Suprapubic skin (tissue), 4 donors: ENCODE results near the gene LDB2. TPM values are rescaled to one million over a fixed set of nuclear protein-coding genes. Genes with fewer than 3 reads are reported as not detected.

Source experiments
- DNase-seq, 2 donors: peaks; one replicate each; pipeline ENCODE4 v3.0.0-alpha.2; 2019; ENCODE audit warnings: low spot score in 2 of 2
- H3K27ac ChIP-seq: fragments of 200-600 bp; sonication (generic); one replicate; pipeline ENCODE4 v1.5.1; 2019
- H3K27me3 ChIP-seq: fragments of 200-600 bp; sonication (generic); one replicate; pipeline ENCODE4 v1.5.1; 2019
- H3K36me3 ChIP-seq: fragments of 200-600 bp; sonication (generic); one replicate; pipeline ENCODE4 v1.5.1; 2019
- H3K4me1 ChIP-seq: fragments of 200-600 bp; sonication (generic); one replicate; pipeline ENCODE4 v1.5.1; 2019
- H3K4me3 ChIP-seq: fragments of 200-600 bp; sonication (generic); one replicate; pipeline ENCODE4 v1.5.1; 2019; ENCODE audit warnings: mild to moderate bottlenecking
- H3K9me3 ChIP-seq: fragments of 200-600 bp; sonication (generic); one replicate; pipeline ENCODE4 v1.5.1; 2019
- CTCF ChIP-seq, 2 donors: fragments of 200-600 bp in 1 of 2; fragments of 450-650 bp in 1 of 2; sonication (generic) in 1 of 2; IDR thresholded peaks; one replicate each; pipeline ENCODE4 v1.5.1; 2016 to 2019; ENCODE audit warnings: antibody characterized with exemption in 2 of 2, mild to moderate bottlenecking in 1 of 2, moderate library complexity in 1 of 2
- EP300 ChIP-seq: sonication (generic); formaldehyde crosslinking; IDR thresholded peaks from one replicate; pipeline ENCODE4 v1.6.1; 2017; ENCODE audit warnings: antibody characterized with exemption
- POLR2A ChIP-seq, 2 donors: fragments of 450-650 bp; IDR thresholded peaks; one replicate each; pipeline ENCODE4 v1.6.1; 2017; ENCODE audit warnings: antibody characterized with exemption in 2 of 2, mild to moderate bottlenecking in 2 of 2, moderate library complexity in 2 of 2
- POLR2AphosphoS5 ChIP-seq, 3 donors: sonication (generic); formaldehyde crosslinking; IDR thresholded peaks; one replicate each; pipeline ENCODE4 v1.6.1; 2017; ENCODE audit warnings: antibody characterized with exemption in 3 of 3
- WGBS: methylation state at CpG from one replicate; pipeline ENCODE4 v1.1.5; 2018; 5-methylcytosine and 5-hydroxymethylcytosine counted together
- total RNA-seq, 4 donors: library from RNA; depleted of rRNA; stranded (reverse); fragments of >200 nt; gene quantifications; one replicate each; pipeline ENCODE4 v1.1.0, GENCODE V29; 2016

LDB2 gene
- total RNA-seq, 4 donors from 2014 or later: 4.7 to 17.7 (median 9.9) TPM

- Histone ChIP-seq H3K9me3 (no peaks in the 10 kb centered on the region), H3K27ac (no peak overlapping the region), H3K36me3 (no peaks in the 10 kb centered on the region), H3K4me3 (no peak overlapping the region), H3K4me1 (no peaks in the 10 kb centered on the region), H3K27me3 (no peaks in the 10 kb centered on the region)
- WGBS: 80% methylated on average over 3 of the region's 3 CpGs
- TF ChIP-seq POLR2A (IDR thresholded peaks at IDR 0.05): no peak
- TF ChIP-seq CTCF (IDR thresholded peaks at IDR 0.05): no peak
- no peak for TF ChIP-seq POLR2AphosphoS5 (IDR thresholded peaks at IDR 0.05)
- TF ChIP-seq EP300: no peak
- DNase-seq: no peak
These were observed 97.1 kb downstream of the LDB2 start for GRCh38 chr4:16801356-16801755.

GRCh38 chr4:16794816-16795445 lies 103.5 kb downstream of the LDB2 start:
- 44% methylated on average over 9 of the region's 9 CpGs for WGBS

GRCh38 chr4:16791460-16791859 lies 107.0 kb downstream of the LDB2 start:
- no peak overlapping the region for H3K27ac ChIP-seq
- H3K36me3 ChIP-seq: no peaks in the 10 kb centered on the region
- no peak for DNase-seq
- no peaks in the 10 kb centered on the region for H3K9me3 ChIP-seq
- WGBS: 79% methylated on average over 6 of the region's 6 CpGs
- no peak for TF ChIP-seq CTCF (IDR thresholded peaks at IDR 0.05)
- H3K4me3 ChIP-seq: no peak overlapping the region
- H3K4me1 ChIP-seq: no peaks in the 10 kb centered on the region
- no peaks in the 10 kb centered on the region for H3K27me3 ChIP-seq

More at GRCh38 chr4:16794816-16795445, 103.5 kb downstream of the LDB2 start:
- DNase-seq: peak; percentile 68 to 81
- Histone ChIP-seq H3K36me3 (no peaks in the 10 kb centered on the region), H3K27me3 (no peaks in the 10 kb centered on the region), H3K27ac (no peak overlapping the region), H3K4me3 (no peak overlapping the region), H3K4me1 (no peaks in the 10 kb centered on the region), H3K9me3 (no peaks in the 10 kb centered on the region)
- TF ChIP-seq CTCF (IDR thresholded peaks at IDR 0.05): peak in 1 of 2 donors; percentile 58
- no peak for TF ChIP-seq EP300

GRCh38 chr4:16790508-16790907 lies 107.9 kb downstream of the LDB2 start:
- Histone ChIP-seq H3K27ac (no peak overlapping the region), H3K27me3 (no peaks in the 10 kb centered on the region), H3K36me3 (no peaks in the 10 kb centered on the region), H3K4me3 (no peak overlapping the region), H3K9me3 (no peaks in the 10 kb centered on the region), H3K4me1 (no peaks in the 10 kb centered on the region)
- no peak for DNase-seq
- TF ChIP-seq CTCF (IDR thresholded peaks at IDR 0.05) (no peak), EP300 (no peak), POLR2AphosphoS5 (IDR thresholded peaks at IDR 0.05) (no peak), POLR2A (IDR thresholded peaks at IDR 0.05) (no peak)
- WGBS: 78% methylated on average over 8 of the region's 8 CpGs

GRCh38 chr4:16788868-16789267 lies 109.6 kb downstream of the LDB2 start:
- no peak overlapping the region for H3K27ac ChIP-seq
- DNase-seq: no peak

More at GRCh38 chr4:16788868-16789267, 109.6 kb downstream of the LDB2 start:
- H3K4me3 ChIP-seq: no peak overlapping the region
- no peaks in the 10 kb centered on the region for H3K9me3 ChIP-seq
- no peaks in the 10 kb centered on the region for H3K27me3 ChIP-seq
- 79% methylated on average over 3 of the region's 3 CpGs for WGBS
- no peaks in the 10 kb centered on the region for H3K4me1 ChIP-seq
- TF ChIP-seq POLR2A (IDR thresholded peaks at IDR 0.05) (no peak), POLR2AphosphoS5 (IDR thresholded peaks at IDR 0.05) (no peak), EP300 (no peak), CTCF (IDR thresholded peaks at IDR 0.05) (no peak)
- H3K36me3 ChIP-seq: no peaks in the 10 kb centered on the region
